SK-N-SH treated with all-trans-retinoic acid at 6 μM for 48 hours (cell line): ENCODE data around the gene SLC6A20.

ENCODE experiments used
- ATAC-seq: fragments of 200-7000 bp; cut with Tn5 transposase; 3 replicates; pipeline ENCODE4 v1.9.1; 2020; ENCODE audit warnings: mild to moderate bottlenecking, moderate library complexity
- ARNTL ChIP-seq: fragments of 450-650 bp; formaldehyde crosslinking; IDR thresholded peaks from 2 replicates; pipeline ENCODE4 v1.5.0; 2020; ENCODE audit warnings: low read depth, mild to moderate bottlenecking, moderate library complexity, borderline replicate concordance
- BACH2 ChIP-seq: fragments of 250-450 bp; sonication (Bioruptor Pico); IDR thresholded peaks from 2 replicates; pipeline ENCODE4 v1.9.0; 2021; ENCODE audit warnings: mild to moderate bottlenecking, borderline replicate concordance
- CREB5 ChIP-seq: fragments of 250-450 bp; sonication (Bioruptor Pico); IDR thresholded peaks from 2 replicates; pipeline ENCODE4 v1.5.1; 2020; ENCODE audit warnings: low read depth, mild to moderate bottlenecking, moderate library complexity
- CSDC2 ChIP-seq: fragments of 250-450 bp; sonication (Bioruptor Pico); IDR thresholded peaks from 2 replicates; pipeline ENCODE4 v1.5.0; 2020; ENCODE audit warnings: mild to moderate bottlenecking, moderate library complexity
- CSRNP3 ChIP-seq: fragments of 250-450 bp; sonication (Bioruptor Pico); IDR thresholded peaks from 2 replicates; pipeline ENCODE4 v1.5.1; 2021; ENCODE audit warnings: mild to moderate bottlenecking, moderate library complexity
- ESRRG ChIP-seq: fragments of 250-450 bp; sonication (Bioruptor Pico); IDR thresholded peaks from 2 replicates; pipeline ENCODE4 v1.6.1; 2021; ENCODE audit warnings: mild to moderate bottlenecking
- GLIS3 ChIP-seq: fragments of 250-450 bp; sonication (Bioruptor Pico); IDR thresholded peaks from 2 replicates; pipeline ENCODE4 v1.5.0; 2020; ENCODE audit warnings: mild to moderate bottlenecking, moderate library complexity
- ISL1 ChIP-seq: fragments of 250-450 bp; sonication (Bioruptor Pico); IDR thresholded peaks from 2 replicates; pipeline ENCODE4 v2.1.2; 2022; ENCODE audit warnings: mild to moderate bottlenecking, moderate library complexity
- OSR1 ChIP-seq: fragments of 250-450 bp; sonication (Bioruptor Pico); IDR thresholded peaks from 2 replicates; pipeline ENCODE4 v1.8.0; 2022; ENCODE audit warnings: moderate library complexity, mild to moderate bottlenecking, inconsistent platforms
- PATZ1 ChIP-seq: fragments of 250-450 bp; sonication (Bioruptor Pico); IDR thresholded peaks from 2 replicates; pipeline ENCODE4 v1.8.0; 2020; ENCODE audit warnings: mild to moderate bottlenecking, moderate library complexity, borderline replicate concordance
- POU6F1 ChIP-seq: fragments of 250-450 bp; sonication (Bioruptor Pico); IDR thresholded peaks from 2 replicates; pipeline ENCODE4 v1.8.0; 2021; ENCODE audit warnings: low read depth, mild to moderate bottlenecking, moderate library complexity, borderline replicate concordance
- PPARA ChIP-seq: fragments of 250-450 bp; sonication (Bioruptor Pico); IDR thresholded peaks from 2 replicates; pipeline ENCODE4 v1.5.0; 2020; ENCODE audit warnings: mild to moderate bottlenecking, borderline replicate concordance
- RARB ChIP-seq: fragments of 250-450 bp; sonication (Bioruptor Pico); IDR thresholded peaks from 2 replicates; pipeline ENCODE4 v1.8.0; 2021; ENCODE audit warnings: mild to moderate bottlenecking, moderate library complexity
- SNAI2 ChIP-seq: fragments of 250-450 bp; sonication (Bioruptor Pico); IDR thresholded peaks from 2 replicates; pipeline ENCODE4 v1.5.0; 2020; ENCODE audit warnings: mild to moderate bottlenecking, moderate library complexity
- TCF4 ChIP-seq: fragments of 250-450 bp; sonication (Bioruptor Pico); IDR thresholded peaks from 2 replicates; pipeline ENCODE4 v1.8.0; 2021; ENCODE audit warnings: mild to moderate bottlenecking, moderate library complexity, borderline replicate concordance
- TOX ChIP-seq: fragments of 250-450 bp; sonication (Bioruptor Pico); IDR thresholded peaks from 2 replicates; pipeline ENCODE4 v1.8.0; 2021; ENCODE audit warnings: mild to moderate bottlenecking, moderate library complexity, borderline replicate concordance
- TSHZ2 ChIP-seq: fragments of 250-450 bp; sonication (Bioruptor Pico); IDR thresholded peaks from 2 replicates; pipeline ENCODE4 v1.5.0; 2020; ENCODE audit warnings: mild to moderate bottlenecking, moderate library complexity
- ZC3H10 ChIP-seq: fragments of 250-450 bp; sonication (Bioruptor Pico); IDR thresholded peaks from 2 replicates; pipeline ENCODE4 v1.5.1; 2021; ENCODE audit warnings: mild to moderate bottlenecking, moderate library complexity
- ZFP30 ChIP-seq: fragments of 450-650 bp; formaldehyde crosslinking; IDR thresholded peaks from 2 replicates; pipeline ENCODE4 v1.5.0; 2022; ENCODE audit warnings: mild to moderate bottlenecking, moderate library complexity
- ZNF565 ChIP-seq: fragments of 450-650 bp; formaldehyde crosslinking; conservative IDR thresholded peaks from 2 replicates; pipeline ENCODE4 v1.5.0; 2020; ENCODE audit warnings: low read depth, mild to moderate bottlenecking, moderate library complexity
- ZNF8 ChIP-seq: fragments of 450-650 bp; formaldehyde crosslinking; IDR thresholded peaks from 2 replicates; pipeline ENCODE4 v1.5.0; 2020; ENCODE audit warnings: mild to moderate bottlenecking, moderate library complexity

SLC6A20 gene

GRCh38 chr3:45799586-45799985 lies 3.2 kb upstream of the SLC6A20 start:
- ATAC-seq = no peak

GRCh38 chr3:45798034-45798433 lies 1.7 kb upstream of the SLC6A20 start:
- no peak for TF ChIP-seq GLIS3
- TF ChIP-seq RARB = no peak
- TF ChIP-seq PPARA (CRISPR knock-in tag) = no peak
- TF ChIP-seq POU6F1 (CRISPR knock-in tag) = no peak
- TF ChIP-seq TCF4 (CRISPR knock-in tag) = no peak
- TF ChIP-seq CREB5 (CRISPR knock-in tag) = no peak
- TF ChIP-seq ISL1 (CRISPR knock-in tag) = no peak
- no peak for TF ChIP-seq ARNTL (CRISPR knock-in tag)
- TF ChIP-seq CSDC2 (CRISPR knock-in tag) = no peak
- no peak for TF ChIP-seq ZFP30 (CRISPR knock-in tag)
- TF ChIP-seq BACH2 (CRISPR knock-in tag) = no peak
- no peak for TF ChIP-seq OSR1
- no peak for TF ChIP-seq ZC3H10
- no peak for TF ChIP-seq PATZ1
- no peak for TF ChIP-seq SNAI2 (CRISPR knock-in tag)
- no peak for TF ChIP-seq CSRNP3 (CRISPR knock-in tag)
- no peak for TF ChIP-seq ESRRG (CRISPR knock-in tag)
- no peak for TF ChIP-seq ZNF8
- TF ChIP-seq TOX (CRISPR knock-in tag) = no peak
- TF ChIP-seq ZNF565 (CRISPR knock-in tag) = no peak
- ATAC-seq = 0 out of 3 replicates have a peak, but pooled peaks have one; percentile 16

More at GRCh38 chr3:45799586-45799985, 3.2 kb upstream of the SLC6A20 start:
- TF ChIP-seq ARNTL (CRISPR knock-in tag) (no peak), ISL1 (CRISPR knock-in tag) (no peak), OSR1 (no peak), POU6F1 (CRISPR knock-in tag) (no peak), BACH2 (CRISPR knock-in tag) (no peak), SNAI2 (CRISPR knock-in tag) (no peak), ZC3H10 (no peak), RARB (no peak), ZNF565 (CRISPR knock-in tag) (no peak), ZFP30 (CRISPR knock-in tag) (no peak), GLIS3 (no peak), TOX (CRISPR knock-in tag) (no peak), ZNF8 (no peak), CSDC2 (CRISPR knock-in tag) (no peak), TCF4 (CRISPR knock-in tag) (no peak), TSHZ2 (CRISPR knock-in tag) (no peak), ESRRG (CRISPR knock-in tag) (no peak)
